SJSA1 (cell line): ENCODE measurements around the gene RNF217. TPM values are rescaled to one million over a fixed set of nuclear protein-coding genes. Genes with fewer than 3 reads are reported as not detected.
"Not testable (repeated sequence)": the region's sequence is repeated elsewhere in the genome, so short reads cannot be mapped to it uniquely, and the experiment has no call there.

Experiments used
- DNase-seq, 2 experiments: peaks; one replicate each; pipeline ENCODE4 v3.0.0-alpha.2; 2015 to 2020; ENCODE audit warnings: low spot score in 2 of 2, low read depth in 1 of 2
- H3K27ac ChIP-seq: fragments of 250-450 bp; sonication (Bioruptor Pico); 2 replicates; pipeline ENCODE4 v1.5.1; 2020; ENCODE audit warnings: mild to moderate bottlenecking, moderate library complexity
- H3K27me3 ChIP-seq: fragments of 250-450 bp; sonication (Bioruptor Pico); replicated peaks from 2 replicates; pipeline ENCODE4 v1.5.1; 2020; ENCODE audit warnings: mild to moderate bottlenecking, moderate library complexity
- H3K36me3 ChIP-seq: fragments of 250-450 bp; sonication (Bioruptor Pico); 2 replicates; pipeline ENCODE4 v1.5.1; 2020; ENCODE audit warnings: mild to moderate bottlenecking
- H3K4me1 ChIP-seq: fragments of 250-450 bp; sonication (Bioruptor Pico); replicated peaks from 2 replicates; pipeline ENCODE4 v1.6.1; 2021; ENCODE audit warnings: mild to moderate bottlenecking
- H3K4me3 ChIP-seq: fragments of 250-450 bp; sonication (Bioruptor Pico); 2 replicates; pipeline ENCODE4 v1.5.1; 2020; ENCODE audit warnings: mild to moderate bottlenecking
- H3K9me3 ChIP-seq: fragments of 250-450 bp; sonication (Bioruptor Pico); replicated peaks from 2 replicates; pipeline ENCODE4 v1.5.1; 2020; ENCODE audit warnings: mild to moderate bottlenecking
- total RNA-seq: library from RNA; depleted of rRNA; stranded (reverse); fragments of >200 nt; shearing (Covaris generic); gene quantifications from 2 replicates; pipeline ENCODE4 v1.2.3, GENCODE V29; 2014

RNF217 gene
- total RNA-seq, 1 experiment from 2014 or later: 14.8 TPM

DNA sequence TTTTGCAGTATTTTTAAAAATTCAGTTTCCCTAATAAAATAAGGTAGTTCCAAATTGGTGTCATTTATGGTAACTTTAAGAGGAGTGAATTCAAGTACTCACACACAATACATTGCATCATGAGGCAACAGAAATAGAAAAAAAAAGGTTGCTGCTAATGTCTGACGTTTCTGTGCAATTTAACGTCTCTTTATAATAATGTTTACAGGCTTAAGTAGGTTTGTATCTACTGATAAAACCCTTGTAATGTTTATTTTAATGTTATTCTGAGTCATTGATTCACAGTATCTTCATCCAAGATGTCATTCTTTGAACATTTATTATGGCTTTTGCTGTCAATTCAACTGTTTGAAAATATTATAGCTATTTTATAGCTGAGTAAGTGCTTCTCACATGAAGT, 86.0 kb downstream of the RNF217 start:
- Histone ChIP-seq H3K27me3 (no peaks in the 10 kb centered on the region), H3K4me3 (no peak overlapping the region), H3K27ac (no peak overlapping the region), H3K9me3 (no peaks in the 10 kb centered on the region), H3K4me1 (0 out of 2 replicates have a peak, but pooled peaks cover 5% of the 10 kb centered on the region), H3K36me3 (peaks cover 10% of the 10 kb centered on the region)
- no peak for DNase-seq

DNA sequence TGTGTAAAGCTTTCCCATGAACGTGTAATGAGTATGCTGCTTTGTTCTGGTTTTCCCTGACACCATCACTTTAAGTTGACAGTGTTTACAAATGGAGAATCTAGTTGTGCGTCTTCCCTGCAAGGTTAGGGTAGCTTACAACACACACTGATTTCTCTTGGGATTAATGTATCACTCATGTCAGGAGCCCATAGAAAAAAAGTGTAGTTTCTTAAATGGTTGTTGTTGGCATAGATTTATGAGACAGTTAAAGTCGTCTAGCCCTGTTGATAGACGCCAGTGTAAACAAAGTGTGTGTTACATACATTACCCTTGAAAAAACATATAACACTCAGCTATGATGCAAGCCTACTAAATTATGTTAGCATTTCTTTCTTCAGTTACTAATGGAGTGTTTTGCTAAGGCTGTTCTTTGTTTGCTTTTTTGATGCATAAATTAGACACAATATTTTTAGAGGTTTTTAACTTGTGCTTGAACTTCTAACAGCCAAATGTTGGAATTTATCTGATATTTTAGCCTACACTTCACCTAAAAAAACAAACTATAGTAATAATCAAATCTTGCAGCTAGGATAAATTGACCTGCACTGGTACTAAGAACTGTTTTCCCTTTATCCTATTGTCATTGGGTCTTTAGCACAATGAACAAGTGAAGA, 88.6 kb downstream of the RNF217 start:
- DNase-seq: no peak
- Histone ChIP-seq H3K36me3 (peaks cover 7% of the 10 kb centered on the region), H3K9me3 (no peaks in the 10 kb centered on the region), H3K27ac (no peak overlapping the region), H3K4me3 (no peak overlapping the region), H3K4me1 (peaks cover 9% of the 10 kb centered on the region; the same call in 1 of the 2 replicates), H3K27me3 (no peaks in the 10 kb centered on the region)

GRCh38 chr6:125053809-125054208, 91.6 kb downstream of the RNF217 start:
- Histone ChIP-seq H3K9me3 (no peaks in the 10 kb centered on the region), H3K4me1 (peaks cover 9% of the 10 kb centered on the region; the same call in 1 of the 2 replicates), H3K36me3 (no peaks in the 10 kb centered on the region), H3K27ac (no peak overlapping the region), H3K27me3 (no peaks in the 10 kb centered on the region), H3K4me3 (no peak overlapping the region)
- no peak for DNase-seq

GRCh38 chr6:125054331-125054730, 92.1 kb downstream of the RNF217 start:
- Histone ChIP-seq H3K36me3 (no peaks in the 10 kb centered on the region; the same call in 1 of the 2 replicates), H3K9me3 (no peaks in the 10 kb centered on the region)
- DNase-seq: no peak

DNA sequence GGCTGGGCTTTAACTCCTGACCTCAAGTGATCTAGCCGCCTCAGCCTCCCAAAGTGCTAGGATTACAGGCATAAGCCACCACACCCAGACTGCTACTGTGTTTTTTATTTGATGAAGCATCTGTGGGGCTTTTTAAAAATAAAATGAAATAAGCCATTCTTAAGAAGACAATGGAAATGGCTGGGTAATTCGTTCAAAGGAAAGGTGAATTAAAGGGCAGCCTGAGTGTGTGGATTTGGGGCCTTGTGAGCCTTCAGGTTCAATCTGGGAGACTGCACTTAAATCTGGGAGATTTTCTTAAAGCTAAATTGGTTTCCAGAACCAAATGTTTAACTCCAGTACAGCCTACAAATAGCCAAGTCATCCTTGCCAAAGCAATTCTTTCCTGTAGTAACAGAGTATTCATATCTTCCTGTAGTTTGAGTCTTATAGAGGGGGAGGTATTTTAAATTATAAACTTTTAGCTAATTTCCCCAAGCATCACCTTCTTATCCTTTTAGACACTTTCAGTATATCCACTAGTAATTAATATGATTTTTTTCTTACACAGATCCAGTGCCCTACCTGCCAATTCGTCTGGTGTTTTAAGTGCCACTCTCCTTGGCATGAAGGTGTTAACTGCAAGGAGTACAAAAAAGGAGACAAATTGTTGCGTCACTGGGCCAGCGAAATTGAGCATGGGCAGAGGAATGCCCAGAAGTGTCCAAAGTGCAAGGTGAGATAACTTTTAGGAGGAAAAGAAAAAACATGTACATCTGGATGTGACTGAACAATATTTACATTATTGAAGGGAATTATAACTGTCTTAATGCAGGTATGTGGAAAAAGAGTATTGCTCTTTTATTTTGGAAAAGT, 95.4 kb downstream of the RNF217 start:
- H3K27ac ChIP-seq: no peak overlapping the region
- H3K27me3 ChIP-seq: no peaks in the 10 kb centered on the region
- H3K9me3 ChIP-seq: no peaks in the 10 kb centered on the region
- DNase-seq: no peak
- H3K4me3 ChIP-seq: no peak overlapping the region
- no peaks in the 10 kb centered on the region; the same call in 1 of the 2 replicates for H3K36me3 ChIP-seq
- peaks cover 3% of the 10 kb centered on the region; the same call in 1 of the 2 replicates for H3K4me1 ChIP-seq

More at GRCh38 chr6:125054331-125054730, 92.1 kb downstream of the RNF217 start:
- Histone ChIP-seq H3K27me3 (no peaks in the 10 kb centered on the region), H3K4me1 (peaks cover 9% of the 10 kb centered on the region; the same call in 1 of the 2 replicates), H3K4me3 (no peak overlapping the region), H3K27ac (no peak overlapping the region)

GRCh38 chr6:125058546-125058945, 96.3 kb downstream of the RNF217 start:
- no peak for DNase-seq
- Histone ChIP-seq H3K4me3 (no peak overlapping the region), H3K36me3 (no peaks in the 10 kb centered on the region; the same call in 1 of the 2 replicates), H3K27me3 (no peaks in the 10 kb centered on the region), H3K27ac (no peak overlapping the region), H3K9me3 (no peaks in the 10 kb centered on the region), H3K4me1 (peaks cover 3% of the 10 kb centered on the region; the same call in 1 of the 2 replicates)

DNA sequence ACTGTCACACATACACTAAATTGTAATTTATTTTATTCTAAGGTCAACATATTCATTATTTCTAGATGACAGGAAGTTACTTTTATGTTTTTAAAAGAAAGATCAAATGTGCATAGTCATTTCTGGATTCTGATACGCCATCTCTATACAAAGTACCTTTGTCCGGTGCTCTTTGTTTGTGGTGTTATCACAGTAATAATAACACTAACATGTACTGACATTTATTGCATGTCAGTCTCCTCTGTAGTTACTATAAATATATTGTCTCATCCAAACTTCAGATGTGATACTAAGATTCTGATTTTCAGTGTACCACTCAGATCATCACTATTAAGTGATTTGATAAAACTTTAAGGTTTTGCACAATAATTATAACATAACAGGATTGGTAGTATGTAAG, 101.1 kb downstream of the RNF217 start:
- no peak overlapping the region for H3K27ac ChIP-seq
- no peaks in the 10 kb centered on the region; the same call in 1 of the 2 replicates for H3K36me3 ChIP-seq
- no peaks in the 10 kb centered on the region for H3K27me3 ChIP-seq
- no peak overlapping the region for H3K4me3 ChIP-seq
- peaks cover 8% of the 10 kb centered on the region for H3K4me1 ChIP-seq
- DNase-seq: no peak
- no peaks in the 10 kb centered on the region for H3K9me3 ChIP-seq

- H3K4me1 ChIP-seq: peaks cover 8% of the 10 kb centered on the region
- DNase-seq: no peak
- no peak overlapping the region for H3K4me3 ChIP-seq
- H3K36me3 ChIP-seq: no peaks in the 10 kb centered on the region
- H3K9me3 ChIP-seq: no peaks in the 10 kb centered on the region
- no peak overlapping the region for H3K27ac ChIP-seq
- H3K27me3 ChIP-seq: no peaks in the 10 kb centered on the region
Observed at GRCh38 chr6:125066140-125066539, 103.9 kb downstream of the RNF217 start.

GRCh38 chr6:125066964-125067363, 104.7 kb downstream of the RNF217 start:
- no peaks in the 10 kb centered on the region for H3K36me3 ChIP-seq
- no peaks in the 10 kb centered on the region for H3K27me3 ChIP-seq
- no peak overlapping the region for H3K4me3 ChIP-seq
- no peaks in the 10 kb centered on the region for H3K9me3 ChIP-seq
- peak in 1 of 2 experiments; percentile 15 for DNase-seq
- H3K27ac ChIP-seq: no peak overlapping the region
- peaks cover 8% of the 10 kb centered on the region for H3K4me1 ChIP-seq

DNA sequence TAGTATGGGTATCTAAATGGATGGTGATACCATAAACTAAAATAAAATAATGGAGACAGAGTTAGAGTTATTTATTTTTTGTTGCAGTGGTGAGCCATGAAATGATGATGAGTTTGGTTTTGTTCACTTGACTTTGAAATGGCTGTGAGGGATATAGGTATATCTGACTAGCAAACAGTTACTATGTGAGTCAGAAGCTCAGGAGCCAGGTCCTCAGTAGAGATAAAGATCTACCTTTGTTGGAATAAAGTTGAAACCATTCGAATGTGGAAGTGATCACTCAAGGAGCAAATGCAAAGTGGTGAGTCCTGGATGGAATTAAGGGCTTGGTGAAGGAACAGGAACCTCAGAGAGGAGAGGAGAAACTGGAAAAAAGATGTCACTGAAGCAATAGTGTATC, 105.3 kb downstream of the RNF217 start:
- no peak overlapping the region for H3K27ac ChIP-seq
- H3K36me3 ChIP-seq: no peaks in the 10 kb centered on the region
- no peak for DNase-seq
- no peaks in the 10 kb centered on the region for H3K9me3 ChIP-seq
- H3K4me3 ChIP-seq: no peak overlapping the region
- H3K27me3 ChIP-seq: no peaks in the 10 kb centered on the region
- peaks cover 8% of the 10 kb centered on the region for H3K4me1 ChIP-seq

DNA sequence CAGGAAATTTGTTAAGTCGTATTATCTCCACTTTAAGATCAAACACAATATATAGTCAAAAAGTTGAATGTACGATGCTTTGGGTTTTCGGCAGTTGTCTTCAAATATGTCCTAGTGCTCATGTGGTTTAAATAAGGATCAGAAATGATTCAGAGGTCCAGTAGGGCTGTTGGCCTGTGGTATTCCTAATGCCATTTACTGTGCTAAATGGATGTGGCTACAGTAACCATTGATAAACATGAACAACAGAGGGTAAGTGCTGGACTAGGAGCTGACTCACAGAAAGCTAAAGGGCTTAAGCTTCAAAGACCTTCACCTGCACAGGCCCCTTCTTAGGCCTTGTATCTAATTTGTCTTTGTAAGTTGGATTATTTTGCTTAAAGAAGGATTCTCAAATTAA, 110.8 kb downstream of the RNF217 start:
- Histone ChIP-seq H3K4me3 (no peak overlapping the region), H3K9me3 (no peaks in the 10 kb centered on the region), H3K27ac (no peak overlapping the region), H3K4me1 (no peaks in the 10 kb centered on the region), H3K36me3 (peaks cover 17% of the 10 kb centered on the region), H3K27me3 (no peaks in the 10 kb centered on the region)
- DNase-seq: no peak

DNA sequence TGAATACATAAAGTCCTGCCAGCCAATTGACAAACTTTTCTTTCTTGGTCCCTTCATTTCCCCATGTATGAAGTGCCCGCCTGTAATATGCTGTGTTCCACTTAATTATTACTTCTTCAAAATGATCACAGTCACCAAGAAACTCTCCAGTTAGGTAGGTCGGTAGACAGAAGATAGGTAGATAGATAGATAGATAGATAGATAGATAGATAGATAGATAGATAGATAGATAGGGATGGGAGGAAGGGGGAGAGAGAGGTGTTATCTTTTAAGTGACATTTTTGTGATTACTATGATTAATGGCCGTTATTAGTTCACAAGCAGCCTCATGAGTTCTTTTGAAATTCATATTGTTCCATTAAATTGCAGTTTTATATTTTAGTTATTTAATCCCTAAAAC, 111.9 kb downstream of the RNF217 start:
- Histone ChIP-seq H3K9me3 (no peaks in the 10 kb centered on the region), H3K27me3 (no peaks in the 10 kb centered on the region), H3K27ac (no peak overlapping the region), H3K36me3 (peaks cover 18% of the 10 kb centered on the region), H3K4me3 (no peak overlapping the region), H3K4me1 (no peaks in the 10 kb centered on the region)
- DNase-seq: no peak

DNA sequence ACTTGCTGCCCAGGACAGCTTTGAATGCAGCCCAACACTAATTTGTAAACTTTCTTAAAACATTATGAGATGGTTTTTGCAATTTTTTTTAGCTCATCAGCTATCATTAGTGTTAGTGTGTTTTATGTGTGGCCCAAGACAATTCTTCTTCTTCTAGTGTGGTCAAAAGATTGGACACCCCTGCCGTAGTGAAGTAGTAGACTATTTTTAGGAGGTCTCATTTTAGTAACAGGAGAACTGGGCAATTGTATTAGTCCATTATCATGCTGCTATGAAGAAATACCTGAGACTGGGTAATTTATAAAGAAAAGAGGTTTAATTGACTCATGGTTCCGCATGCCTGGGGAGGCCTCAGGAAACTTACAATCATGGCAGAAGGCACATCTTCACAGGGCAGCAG, 112.8 kb downstream of the RNF217 start:
- H3K9me3 ChIP-seq, H3K27ac ChIP-seq, H3K4me3 ChIP-seq, DNase-seq, H3K4me1 ChIP-seq, H3K27me3 ChIP-seq: not testable (repeated sequence)
- peaks cover 18% of the 10 kb centered on the region for H3K36me3 ChIP-seq
